ENCODE measurements around the gene CDX4.
"Not testable (repeated sequence)": the region's sequence is repeated elsewhere in the genome, so short reads cannot be mapped to it uniquely, and the experiment has no call there.

CDX4 gene

GRCh38 chrX:73446831-73447230 is at the start of gene CDX4:
TSS of gene CDX4 (plus strand) at chrX:73447053. CDS start at chrX:73447254, 201 bp downstream.
- no peak for DNase-seq (ENCODE audit: low read depth in 2 of 2)

DNA sequence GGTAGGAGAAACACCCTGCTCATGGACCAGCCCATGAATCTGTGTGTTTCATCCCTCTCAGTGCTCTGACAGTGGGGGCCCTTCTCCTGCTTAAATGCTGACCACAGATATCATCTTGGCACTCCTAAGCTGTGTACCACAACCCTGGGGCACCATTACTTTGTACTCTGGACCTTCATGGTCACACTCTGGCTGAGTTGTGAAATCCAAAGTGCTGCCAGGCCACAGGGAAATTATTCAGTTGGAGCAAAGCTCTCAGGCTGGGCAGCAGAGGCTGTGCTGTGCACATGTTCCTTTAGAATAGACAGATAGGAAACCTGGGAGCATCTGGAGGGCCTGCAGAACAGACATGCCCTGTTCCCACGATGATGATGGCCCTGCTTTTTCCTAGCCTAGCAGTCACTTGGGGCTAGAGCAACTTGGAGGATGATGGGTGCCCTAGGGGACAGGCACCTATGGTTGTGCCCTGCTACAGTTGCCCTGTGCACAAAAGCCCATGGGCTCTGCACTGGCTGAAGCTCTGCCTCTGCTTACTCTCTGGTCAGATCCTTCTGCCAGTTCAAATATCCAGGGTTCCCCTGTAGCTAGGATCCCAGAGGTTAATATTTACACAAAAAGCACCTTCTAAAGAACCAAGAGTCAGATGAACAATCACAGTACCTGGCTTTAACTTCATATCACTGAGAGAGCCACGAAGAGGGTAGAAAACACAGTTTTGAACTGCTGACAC is 48.5 kb upstream of the CDX4 start:
- no peak for DNase-seq (ENCODE audit: low read depth in 2 of 2)

DNA sequence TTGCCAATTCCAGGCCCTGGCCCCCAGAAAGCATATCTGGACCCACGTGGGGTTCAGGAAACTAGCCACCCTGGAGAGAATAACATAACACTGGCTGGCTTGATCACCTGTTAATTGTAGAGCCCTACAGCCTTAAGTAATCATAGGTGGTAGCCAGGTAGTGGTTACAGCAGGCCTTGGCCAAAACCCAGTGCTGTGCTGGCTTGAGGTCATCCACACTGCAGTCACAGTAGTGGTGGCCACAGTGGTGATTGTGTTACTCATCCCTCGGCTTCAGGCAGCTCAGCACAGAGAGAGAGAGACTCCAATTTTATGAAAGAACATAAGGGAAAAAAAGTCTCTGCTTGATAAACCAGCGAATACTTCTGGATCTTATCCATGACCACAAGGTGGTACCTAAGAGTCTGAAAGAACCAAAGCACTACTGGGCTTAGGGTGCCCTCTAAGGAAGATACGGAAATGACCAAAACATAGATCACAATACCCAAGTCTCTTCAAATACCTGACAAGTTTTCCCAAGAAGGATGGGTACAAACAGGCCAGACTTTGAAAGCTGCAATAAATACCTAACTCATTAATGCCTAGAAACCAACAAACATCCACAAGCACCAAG is 46.6 kb upstream of the CDX4 start:
- no peak for DNase-seq (ENCODE audit: low read depth in 2 of 2)

- no peak for DNase-seq (ENCODE audit: low read depth in 2 of 2)
Measured at GRCh38 chrX:73401591-73402266, 45.1 kb upstream of the CDX4 start.

DNA sequence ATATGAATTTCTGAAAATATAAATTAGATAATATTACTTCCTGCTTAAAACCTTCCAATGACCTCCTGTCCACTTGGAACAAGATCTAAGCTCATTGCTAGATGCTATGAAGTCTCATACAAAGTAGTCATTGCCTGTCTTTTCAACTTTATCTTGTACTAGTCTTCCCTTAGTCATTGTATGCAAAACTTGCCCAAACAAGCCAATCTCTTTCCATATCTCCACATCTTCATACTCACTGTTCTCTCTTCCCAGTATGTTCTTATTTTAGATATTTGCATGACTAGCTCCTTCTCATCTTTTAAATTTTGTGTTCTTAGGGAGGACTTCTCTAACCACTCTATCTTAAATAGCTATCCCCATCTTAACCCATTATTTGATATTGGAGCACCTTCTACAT is 33.9 kb upstream of the CDX4 start:
- DNase-seq (ENCODE audit: low read depth in 2 of 2): no peak

GRCh38 chrX:73447311-73447794 is 500 bp downstream of the CDX4 start:
- DNase-seq (ENCODE audit: low read depth in 2 of 2): no peak

DNA sequence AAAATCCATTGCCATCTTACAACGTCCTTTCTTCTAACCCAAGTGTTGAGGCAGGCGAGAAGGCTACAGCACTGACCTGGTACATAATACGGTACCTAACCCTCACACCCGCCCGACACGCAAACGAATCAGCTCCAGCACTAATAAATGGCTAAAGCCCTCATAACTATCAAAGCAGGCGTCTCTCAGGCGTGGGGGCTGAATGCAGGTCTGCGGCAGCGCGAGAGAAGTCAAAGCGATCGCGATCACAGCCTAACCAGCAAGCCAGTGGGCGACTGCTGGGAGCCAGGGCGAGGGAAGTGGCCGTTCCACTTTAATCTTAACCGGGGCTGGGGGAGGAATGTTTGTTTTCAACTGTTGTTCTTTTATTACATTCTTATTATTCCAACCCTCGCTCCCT is 1.5 kb downstream of the CDX4 start:
- DNase-seq (ENCODE audit: low read depth in 2 of 2): no peak

DNA sequence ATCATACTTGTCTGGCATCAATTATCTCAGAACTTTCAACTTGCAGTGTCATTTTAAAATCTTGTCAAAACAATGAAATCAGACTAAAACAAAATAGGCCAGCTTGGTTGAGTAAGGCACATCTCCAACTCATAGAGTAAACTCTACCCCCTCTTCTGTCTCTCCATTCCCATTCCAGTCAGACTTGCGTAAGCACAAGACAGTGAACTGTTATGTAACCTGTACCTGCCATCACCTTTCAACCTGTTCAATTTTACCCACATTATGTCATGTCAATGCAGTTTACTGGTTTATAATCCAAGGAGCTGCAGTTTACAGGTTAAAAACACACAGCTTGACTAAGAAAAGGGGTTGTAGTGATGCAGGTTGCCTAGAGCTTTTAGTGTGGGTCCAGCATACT is 8.3 kb downstream of the CDX4 start:
- DNase-seq (ENCODE audit: low read depth in 2 of 2): no peak

DNA sequence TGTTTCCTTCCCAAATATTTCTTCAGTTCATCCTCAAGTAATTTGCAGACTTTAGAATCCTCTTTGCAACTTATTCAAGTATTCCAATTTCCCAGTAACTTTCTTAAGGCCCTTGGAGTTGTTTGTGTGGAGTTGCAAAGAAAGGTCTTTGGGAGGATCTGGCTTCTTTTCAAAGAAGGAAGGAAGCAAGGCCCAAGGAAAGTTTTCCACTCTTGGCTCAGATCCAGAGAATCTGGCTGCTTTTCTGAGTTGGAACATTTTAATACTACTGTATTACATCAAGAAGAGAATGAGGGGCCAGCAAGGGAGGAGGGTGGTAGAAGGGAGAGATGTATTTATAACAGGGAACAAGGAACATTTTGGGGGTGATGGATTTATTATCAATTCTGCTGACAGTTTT is 10.5 kb downstream of the CDX4 start:
- no peak for DNase-seq (ENCODE audit: low read depth in 2 of 2)

DNA sequence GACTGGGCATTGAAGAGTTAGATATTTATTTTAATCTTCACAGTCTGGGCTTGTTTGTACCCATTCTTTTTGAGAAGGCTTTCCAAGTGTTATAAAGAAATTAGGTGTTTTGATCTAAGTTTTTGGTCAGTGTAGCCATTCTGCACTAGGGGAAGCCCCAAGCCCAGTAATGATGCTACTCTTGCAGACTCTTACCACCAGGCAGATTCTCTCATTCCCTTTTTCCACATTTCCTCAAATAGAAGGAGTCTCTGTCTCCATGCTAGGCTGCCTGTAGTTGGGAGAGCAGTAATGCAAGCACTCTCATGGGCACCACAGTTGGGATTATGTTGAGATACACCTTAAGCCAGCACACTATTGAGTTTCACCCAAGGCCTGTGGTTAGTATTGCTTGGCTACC is 21.5 kb downstream of the CDX4 start:
- DNase-seq (ENCODE audit: low read depth in 2 of 2): no peak

- no peak for DNase-seq (ENCODE audit: low read depth in 2 of 2)
Measured at GRCh38 chrX:73478961-73479360, 32.1 kb downstream of the CDX4 start.

DNA sequence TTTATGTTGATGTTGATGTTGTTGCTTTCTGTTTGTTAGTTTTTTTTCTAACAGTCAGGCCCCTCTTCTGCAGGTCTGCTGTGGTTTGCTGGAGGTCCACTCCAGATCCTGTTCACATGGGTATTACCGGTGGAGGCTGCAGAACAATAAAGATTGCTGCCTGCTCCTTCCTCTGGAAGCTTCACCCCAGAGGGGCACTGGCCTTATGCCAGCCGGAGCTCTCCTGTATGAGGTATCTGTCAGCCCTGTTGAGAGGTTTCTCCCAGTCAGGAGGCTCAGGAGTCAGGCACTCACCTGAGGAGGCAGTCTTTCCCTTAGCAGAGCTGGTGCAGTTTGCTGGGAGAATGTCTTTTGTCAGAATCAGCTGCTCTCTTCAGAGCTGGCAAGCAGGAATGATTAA is 34.7 kb downstream of the CDX4 start:
- no peak for DNase-seq (ENCODE audit: low read depth in 2 of 2)

DNA sequence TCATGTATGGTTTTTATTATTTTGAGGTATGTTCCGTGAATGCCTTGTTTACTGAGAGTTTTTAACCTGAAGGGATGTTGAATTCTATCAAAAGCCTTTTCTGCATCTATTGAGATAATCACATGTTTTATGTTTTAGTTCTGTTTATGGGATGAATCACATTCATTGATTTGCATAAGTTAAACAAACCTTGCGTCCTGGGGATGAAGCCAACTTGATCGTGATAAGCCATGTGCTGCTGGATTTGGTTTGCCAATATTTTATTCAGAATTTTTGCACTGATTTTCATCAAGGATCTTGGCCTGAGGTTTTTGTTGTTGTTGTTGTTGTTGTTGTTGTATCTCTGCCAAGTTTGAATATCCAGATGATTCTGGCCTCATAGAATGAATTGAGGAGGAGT is 43.8 kb downstream of the CDX4 start:
- no peak for DNase-seq (ENCODE audit: low read depth in 2 of 2)

DNA sequence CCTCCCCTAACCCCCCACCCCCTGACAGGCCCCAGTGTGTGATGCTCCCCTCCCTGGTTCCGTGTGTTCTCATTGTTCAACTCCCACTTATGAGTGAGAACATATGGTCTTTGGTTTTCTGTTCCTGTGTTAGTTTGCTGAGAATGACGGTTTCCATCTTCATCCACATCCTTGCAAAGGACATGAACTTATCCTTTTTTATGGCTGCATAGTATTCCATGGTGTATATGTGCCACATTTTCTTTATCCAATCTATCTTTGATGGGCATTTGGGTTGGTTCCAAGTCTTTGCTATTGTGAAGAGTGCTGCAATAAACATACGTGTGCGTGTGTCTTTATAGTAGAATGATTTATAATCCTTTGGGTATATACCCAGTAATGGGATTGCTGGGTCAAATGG is 45.3 kb downstream of the CDX4 start:
- DNase-seq (ENCODE audit: low read depth in 2 of 2): not testable (repeated sequence)

Measured in fibroblast of skin of left biceps (primary cell).